Retinal pigment epithelial cell (primary cell): ENCODE data around the gene BEND4.

Source experiments
- DNase-seq: peaks from one replicate; pipeline ENCODE4 v3.0.0-alpha.2; 2010; ENCODE audit warnings: low read depth
- H3K4me3 ChIP-seq: 2 replicates; pipeline ENCODE4 v1.5.1; 2011; ENCODE audit warnings: mild to moderate bottlenecking, low read length, control low read depth, moderate library complexity
- TF ChIP-seq, protein P1 (sequence below): conservative IDR thresholded peaks from 2 replicates; pipeline ENCODE4 v1.5.1; 2011; ENCODE audit warnings: low read depth, low read length, control low read depth, inconsistent platforms

The BEND4 gene

GRCh38 chr4:42136371-42136770 lies 16.1 kb downstream of the BEND4 start:
- TF ChIP-seq, protein P1, sequence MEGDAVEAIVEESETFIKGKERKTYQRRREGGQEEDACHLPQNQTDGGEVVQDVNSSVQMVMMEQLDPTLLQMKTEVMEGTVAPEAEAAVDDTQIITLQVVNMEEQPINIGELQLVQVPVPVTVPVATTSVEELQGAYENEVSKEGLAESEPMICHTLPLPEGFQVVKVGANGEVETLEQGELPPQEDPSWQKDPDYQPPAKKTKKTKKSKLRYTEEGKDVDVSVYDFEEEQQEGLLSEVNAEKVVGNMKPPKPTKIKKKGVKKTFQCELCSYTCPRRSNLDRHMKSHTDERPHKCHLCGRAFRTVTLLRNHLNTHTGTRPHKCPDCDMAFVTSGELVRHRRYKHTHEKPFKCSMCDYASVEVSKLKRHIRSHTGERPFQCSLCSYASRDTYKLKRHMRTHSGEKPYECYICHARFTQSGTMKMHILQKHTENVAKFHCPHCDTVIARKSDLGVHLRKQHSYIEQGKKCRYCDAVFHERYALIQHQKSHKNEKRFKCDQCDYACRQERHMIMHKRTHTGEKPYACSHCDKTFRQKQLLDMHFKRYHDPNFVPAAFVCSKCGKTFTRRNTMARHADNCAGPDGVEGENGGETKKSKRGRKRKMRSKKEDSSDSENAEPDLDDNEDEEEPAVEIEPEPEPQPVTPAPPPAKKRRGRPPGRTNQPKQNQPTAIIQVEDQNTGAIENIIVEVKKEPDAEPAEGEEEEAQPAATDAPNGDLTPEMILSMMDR, result no peak
- H3K4me3 ChIP-seq, result no peak overlapping the region
- DNase-seq, result no peak

DNA sequence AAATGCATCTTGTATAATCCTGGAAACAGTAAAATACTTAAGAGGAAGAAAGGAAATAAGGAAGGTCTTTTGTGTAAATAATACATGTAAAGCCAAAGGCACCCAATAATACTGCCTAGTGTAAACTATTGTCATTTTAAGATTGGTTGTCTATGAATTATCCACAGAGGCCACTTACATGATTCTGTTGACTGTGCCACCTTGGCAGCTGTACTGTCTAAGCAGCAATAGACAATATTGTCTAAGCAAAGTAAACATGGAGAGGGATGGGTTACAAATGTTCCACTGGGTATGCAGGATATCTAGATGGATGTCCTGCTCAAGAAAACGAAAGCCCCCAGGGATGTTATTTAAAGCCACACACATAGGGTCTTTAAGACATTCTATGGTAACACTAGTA lies 19.4 kb downstream of the BEND4 start:
- TF ChIP-seq, protein P1, result no peak
- no peak for DNase-seq
- no peak overlapping the region for H3K4me3 ChIP-seq

- no peak overlapping the region for H3K4me3 ChIP-seq
- no peak for DNase-seq
- TF ChIP-seq, protein P1, result no peak
Observed at GRCh38 chr4:42132099-42132498, 20.4 kb downstream of the BEND4 start.

DNA sequence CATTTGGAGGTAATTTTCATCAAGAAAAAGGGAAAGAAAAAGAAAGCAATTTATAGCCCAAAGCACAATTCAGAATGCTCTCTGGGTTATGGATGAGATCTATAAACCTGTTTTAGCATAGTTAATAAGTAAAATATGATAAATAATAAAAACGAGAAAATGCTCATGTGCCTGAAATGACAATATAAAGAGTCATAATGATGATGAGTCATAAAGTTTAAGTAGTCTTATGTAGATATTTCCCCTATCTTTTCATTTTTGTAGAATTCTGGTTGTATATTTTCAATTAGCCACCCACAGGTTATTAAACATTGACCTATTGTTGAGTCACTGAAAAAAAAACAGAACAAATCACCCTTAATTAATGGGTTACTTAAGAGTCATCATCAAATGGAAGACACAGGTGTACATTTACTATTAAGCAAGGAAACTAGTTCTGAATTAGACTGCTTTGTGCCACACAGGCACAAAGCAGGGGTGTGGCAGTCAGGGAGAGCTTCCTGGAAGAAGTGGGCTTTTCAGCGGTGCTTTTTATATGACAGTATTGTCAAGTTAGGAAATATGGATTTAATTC lies 29.3 kb downstream of the BEND4 start:
- no peak for DNase-seq
- TF ChIP-seq, protein P1, result no peak
- H3K4me3 ChIP-seq, result no peak overlapping the region

GRCh38 chr4:42122237-42122636 lies 30.2 kb downstream of the BEND4 start:
- no peak for DNase-seq
- TF ChIP-seq, protein P1, result no peak
- H3K4me3 ChIP-seq, result no peak overlapping the region

- TF ChIP-seq, protein P1, result no peak
- no peak for DNase-seq
- H3K4me3 ChIP-seq, result no peak overlapping the region
Observed at GRCh38 chr4:42119886-42120285, 32.6 kb downstream of the BEND4 start.

- TF ChIP-seq, protein P1, result no peak
- DNase-seq, result no peak
- no peak overlapping the region for H3K4me3 ChIP-seq
Observed at GRCh38 chr4:42112846-42113245, 39.6 kb downstream of the BEND4 start.
